Measurements from ENCODE around the gene LRRC17.

DNA sequence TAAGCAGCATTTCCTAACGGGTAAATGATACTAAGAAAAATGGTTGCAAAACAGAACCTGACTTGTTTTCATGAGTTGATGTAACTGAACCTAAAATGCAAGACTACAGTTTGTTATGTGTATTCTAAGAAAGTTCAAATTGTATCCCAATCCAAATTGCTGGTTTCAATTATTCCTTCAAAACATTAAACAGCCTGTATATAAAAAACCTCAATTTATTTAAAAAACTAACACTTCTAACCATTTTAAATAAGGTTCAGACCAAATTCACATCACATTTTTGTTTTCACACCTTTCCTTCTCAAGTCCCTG is 80.9 kb downstream of the LRRC17 start:
- TF ChIP-seq, protein P1, sequence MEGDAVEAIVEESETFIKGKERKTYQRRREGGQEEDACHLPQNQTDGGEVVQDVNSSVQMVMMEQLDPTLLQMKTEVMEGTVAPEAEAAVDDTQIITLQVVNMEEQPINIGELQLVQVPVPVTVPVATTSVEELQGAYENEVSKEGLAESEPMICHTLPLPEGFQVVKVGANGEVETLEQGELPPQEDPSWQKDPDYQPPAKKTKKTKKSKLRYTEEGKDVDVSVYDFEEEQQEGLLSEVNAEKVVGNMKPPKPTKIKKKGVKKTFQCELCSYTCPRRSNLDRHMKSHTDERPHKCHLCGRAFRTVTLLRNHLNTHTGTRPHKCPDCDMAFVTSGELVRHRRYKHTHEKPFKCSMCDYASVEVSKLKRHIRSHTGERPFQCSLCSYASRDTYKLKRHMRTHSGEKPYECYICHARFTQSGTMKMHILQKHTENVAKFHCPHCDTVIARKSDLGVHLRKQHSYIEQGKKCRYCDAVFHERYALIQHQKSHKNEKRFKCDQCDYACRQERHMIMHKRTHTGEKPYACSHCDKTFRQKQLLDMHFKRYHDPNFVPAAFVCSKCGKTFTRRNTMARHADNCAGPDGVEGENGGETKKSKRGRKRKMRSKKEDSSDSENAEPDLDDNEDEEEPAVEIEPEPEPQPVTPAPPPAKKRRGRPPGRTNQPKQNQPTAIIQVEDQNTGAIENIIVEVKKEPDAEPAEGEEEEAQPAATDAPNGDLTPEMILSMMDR (IDR thresholded peaks at IDR 0.05): no peak
- TF ChIP-seq, protein P2, sequence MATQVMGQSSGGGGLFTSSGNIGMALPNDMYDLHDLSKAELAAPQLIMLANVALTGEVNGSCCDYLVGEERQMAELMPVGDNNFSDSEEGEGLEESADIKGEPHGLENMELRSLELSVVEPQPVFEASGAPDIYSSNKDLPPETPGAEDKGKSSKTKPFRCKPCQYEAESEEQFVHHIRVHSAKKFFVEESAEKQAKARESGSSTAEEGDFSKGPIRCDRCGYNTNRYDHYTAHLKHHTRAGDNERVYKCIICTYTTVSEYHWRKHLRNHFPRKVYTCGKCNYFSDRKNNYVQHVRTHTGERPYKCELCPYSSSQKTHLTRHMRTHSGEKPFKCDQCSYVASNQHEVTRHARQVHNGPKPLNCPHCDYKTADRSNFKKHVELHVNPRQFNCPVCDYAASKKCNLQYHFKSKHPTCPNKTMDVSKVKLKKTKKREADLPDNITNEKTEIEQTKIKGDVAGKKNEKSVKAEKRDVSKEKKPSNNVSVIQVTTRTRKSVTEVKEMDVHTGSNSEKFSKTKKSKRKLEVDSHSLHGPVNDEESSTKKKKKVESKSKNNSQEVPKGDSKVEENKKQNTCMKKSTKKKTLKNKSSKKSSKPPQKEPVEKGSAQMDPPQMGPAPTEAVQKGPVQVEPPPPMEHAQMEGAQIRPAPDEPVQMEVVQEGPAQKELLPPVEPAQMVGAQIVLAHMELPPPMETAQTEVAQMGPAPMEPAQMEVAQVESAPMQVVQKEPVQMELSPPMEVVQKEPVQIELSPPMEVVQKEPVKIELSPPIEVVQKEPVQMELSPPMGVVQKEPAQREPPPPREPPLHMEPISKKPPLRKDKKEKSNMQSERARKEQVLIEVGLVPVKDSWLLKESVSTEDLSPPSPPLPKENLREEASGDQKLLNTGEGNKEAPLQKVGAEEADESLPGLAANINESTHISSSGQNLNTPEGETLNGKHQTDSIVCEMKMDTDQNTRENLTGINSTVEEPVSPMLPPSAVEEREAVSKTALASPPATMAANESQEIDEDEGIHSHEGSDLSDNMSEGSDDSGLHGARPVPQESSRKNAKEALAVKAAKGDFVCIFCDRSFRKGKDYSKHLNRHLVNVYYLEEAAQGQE (IDR thresholded peaks at IDR 0.05; ENCODE audit: insufficient read depth in 1 of 2, low read depth in 2 of 2, low read length in 1 of 2): no peak
- TF ChIP-seq POLR2AphosphoS5 (IDR thresholded peaks at IDR 0.05; ENCODE audit: low read depth, low read length) (no peak), TCF7L2 (IDR thresholded peaks at IDR 0.05; ENCODE audit: low read depth, low read length) (no peak)

All from Panc1 (cell line).